HCT116 (cell line): ENCODE data around the gene EXOC4. TPM values are rescaled to one million over a fixed set of nuclear protein-coding genes. Genes with fewer than 3 reads are reported as not detected.

Experiments used
- ATAC-seq: fragments of 200-7000 bp; cut with Tn5 transposase; 2 replicates; pipeline ENCODE4 v1.9.1; 2020; ENCODE audit warnings: mild to moderate bottlenecking, moderate library complexity
- BruUV-seq: library from RNA; stranded (reverse); fragments of 400-500 nt; replicated peaks from 2 replicates; lab custom pipeline; 2021; lab: Mats Ljungman, UMichigan
- CTCF ChIA-PET: fragments of 300-600 bp; sonication (Branson Sonifier 250); formaldehyde crosslinking; loops from one replicate; lab custom pipeline; 2021; ENCODE audit warnings: antibody characterized with exemption; lab: Charles Lee
- POLR2A ChIA-PET: fragments of 300-600, 350-600 bp; sonication (Branson Sonifier 250); formaldehyde crosslinking; loops from one replicate; lab custom pipeline; 2021; ENCODE audit warnings: antibody characterized with exemption; lab: Charles Lee
- RAD21 ChIA-PET, 2 experiments: fragments of 300-600 bp; sonication (Branson Sonifier 250); formaldehyde crosslinking; loops; one replicate each; lab custom pipeline; 2023; ENCODE audit warnings: low total read pairs in 2 of 2; ENCODE audit not compliant: uncharacterized antibody in 2 of 2, unreplicated experiment in 2 of 2, low non-redundant PET in 1 of 2; lab: Charles Lee
- DNase-seq: peaks from one replicate; pipeline ENCODE4 v3.0.0-alpha.2; 2010; ENCODE audit warnings: low read depth, low spot score
- H2AFZ ChIP-seq: fragments of 200-600 bp; shearing (Covaris generic), sonication (generic); 2 replicates; pipeline ENCODE4 v1.6.1; 2017; ENCODE audit warnings: low read depth, mixed run types, mixed read lengths, antibody characterized with exemption, low read length; ENCODE audit not compliant: poor library complexity, severe bottlenecking
- H3K27ac ChIP-seq: 2 replicates; pipeline ENCODE4 v1.5.1; 2012; ENCODE audit warnings: low read depth, low read length
- H3K27me3 ChIP-seq: fragments of 200-600 bp; sonication (generic); 2 replicates; pipeline ENCODE4 v1.6.1; 2016; ENCODE audit warnings: mixed run types, low read length, mixed read lengths; ENCODE audit not compliant: insufficient read depth
- H3K36me3 ChIP-seq, 2 experiments: fragments of 200-500 bp in 1 of 2; fragments of 200-600 bp in 1 of 2; sonication (Bioruptor generic) in 1 of 2; sonication (generic) in 1 of 2; 2 replicates each; pipeline versions ENCODE4 v1.5.1 to v1.6.1; 2014 to 2016; ENCODE audit warnings: low read length in 2 of 2, inconsistent platforms in 1 of 2, mixed read lengths in 1 of 2, mixed run types in 1 of 2; ENCODE audit not compliant: insufficient read depth in 2 of 2, control insufficient read depth in 1 of 2
- H3K4me1 ChIP-seq, 2 experiments: fragments of 200-600 bp in 1 of 2; sonication (generic) in 1 of 2; 2 replicates each; pipeline versions ENCODE4 v1.5.1 to v1.6.1; 2012 to 2017; ENCODE audit warnings: low read length in 2 of 2, inconsistent platforms in 1 of 2, mild to moderate bottlenecking in 1 of 2, mixed read lengths in 1 of 2, mixed run types in 1 of 2, moderate library complexity in 1 of 2; ENCODE audit not compliant: insufficient read depth in 2 of 2, control insufficient read depth in 1 of 2
- H3K4me2 ChIP-seq: fragments of 200-600 bp; sonication (generic); 2 replicates; pipeline ENCODE4 v1.6.1; 2017; ENCODE audit warnings: mixed run types, low read length, mixed read lengths
- H3K4me3 ChIP-seq, 2 experiments: fragments of 200-600 bp in 1 of 2; sonication (generic) in 1 of 2; replicated peaks in 1 of 2; 2 replicates each; pipeline ENCODE4 v1.5.1; 2011 to 2016; ENCODE audit warnings: low read length in 2 of 2, control low read depth in 1 of 2, low read depth in 1 of 2, mild to moderate bottlenecking in 1 of 2, mixed read lengths in 1 of 2, mixed run types in 1 of 2
- H3K79me2 ChIP-seq: fragments of 200-600 bp; sonication (generic); 2 replicates; pipeline ENCODE4 v1.6.1; 2017; ENCODE audit warnings: mild to moderate bottlenecking, mixed run types, low read length, moderate library complexity, mixed read lengths; ENCODE audit not compliant: insufficient read depth
- H3K9ac ChIP-seq: fragments of 200-600 bp; sonication (generic); 2 replicates; pipeline ENCODE4 v1.6.1; 2016; ENCODE audit warnings: low read length, mixed read lengths
- H3K9me2 ChIP-seq: fragments of 200-600 bp; sonication (generic), shearing (Covaris generic); 2 replicates; pipeline ENCODE4 v1.6.1; 2017; ENCODE audit warnings: mixed run types, mild to moderate bottlenecking, moderate library complexity; ENCODE audit not compliant: insufficient read depth
- H3K9me3 ChIP-seq, 2 experiments: fragments of 200-500 bp in 1 of 2; fragments of 200-600 bp in 1 of 2; sonication (Bioruptor generic) in 1 of 2; sonication (generic) in 1 of 2; 2 replicates each; pipeline ENCODE4 v1.6.1; 2014 to 2017; ENCODE audit warnings: low read length in 2 of 2, mixed read lengths in 2 of 2, inconsistent platforms in 1 of 2, low read depth in 1 of 2, mild to moderate bottlenecking in 1 of 2, mixed run types in 1 of 2, moderate library complexity in 1 of 2; ENCODE audit not compliant: control insufficient read depth in 1 of 2, insufficient read depth in 1 of 2
- H4K20me1 ChIP-seq: fragments of 200-600 bp; sonication (generic), shearing (Covaris generic); 2 replicates; pipeline ENCODE4 v1.6.1; 2017; ENCODE audit warnings: mixed run types, mild to moderate bottlenecking, moderate library complexity; ENCODE audit not compliant: insufficient read depth
- CBX3 ChIP-seq: IDR thresholded peaks from 2 replicates; pipeline ENCODE4 v1.6.1; 2012; ENCODE audit warnings: low read depth
- CEBPB ChIP-seq: IDR thresholded peaks from 2 replicates; pipeline ENCODE4 v1.6.1; 2012; ENCODE audit warnings: low read depth
- EGR1 ChIP-seq: IDR thresholded peaks from 2 replicates; pipeline ENCODE4 v1.6.1; 2012; ENCODE audit warnings: low read depth
- ELF1 ChIP-seq: IDR thresholded peaks from 2 replicates; pipeline ENCODE4 v1.6.1; 2012; ENCODE audit warnings: low read depth, borderline replicate concordance
- EZH2phosphoT487 ChIP-seq: fragments of 200-600 bp; IDR thresholded peaks from 2 replicates; pipeline ENCODE4 v1.6.1; 2018; ENCODE audit warnings: antibody characterized with exemption, borderline replicate concordance
- JUND ChIP-seq: IDR thresholded peaks from 2 replicates; pipeline ENCODE4 v1.6.1; 2012
- MAX ChIP-seq: IDR thresholded peaks from 2 replicates; pipeline ENCODE4 v1.6.1; 2012
- POLR2A ChIP-seq: IDR thresholded peaks from 2 replicates; pipeline ENCODE4 v1.7.0; 2011; ENCODE audit warnings: borderline replicate concordance; ENCODE audit not compliant: insufficient read depth, insufficient read length; ENCODE audit errors: extremely low read depth
- POLR2AphosphoS5 ChIP-seq: IDR thresholded peaks from 2 replicates; pipeline ENCODE4 v1.6.1; 2011; ENCODE audit warnings: mild to moderate bottlenecking, low read depth, low read length, moderate library complexity
- RAD21 ChIP-seq: IDR thresholded peaks from 2 replicates; pipeline ENCODE4 v1.6.1; 2012; ENCODE audit warnings: low read depth, mild to moderate bottlenecking
- REST ChIP-seq: IDR thresholded peaks from 2 replicates; pipeline ENCODE4 v1.6.1; 2012; ENCODE audit warnings: low read depth
- SIN3A ChIP-seq: IDR thresholded peaks from 2 replicates; pipeline ENCODE4 v1.6.1; 2012; ENCODE audit warnings: low read depth
- SP1 ChIP-seq: IDR thresholded peaks from 2 replicates; pipeline ENCODE4 v1.6.1; 2012; ENCODE audit warnings: low read depth
- TCF7L2 ChIP-seq: IDR thresholded peaks from 2 replicates; pipeline ENCODE4 v1.7.0; 2011; ENCODE audit warnings: borderline replicate concordance, inconsistent platforms; ENCODE audit not compliant: insufficient read depth, insufficient read length; ENCODE audit errors: extremely low read depth
- YY1 ChIP-seq: IDR thresholded peaks from 2 replicates; pipeline ENCODE4 v1.6.1; 2011; ENCODE audit warnings: low read length, low read depth, moderate library complexity, mild to moderate bottlenecking; ENCODE audit not compliant: insufficient replicate concordance; ENCODE audit errors: extremely low read depth
- ZBTB33 ChIP-seq: IDR thresholded peaks from 2 replicates; pipeline ENCODE4 v1.6.1; 2011; ENCODE audit warnings: mild to moderate bottlenecking, low read length, moderate library complexity; ENCODE audit not compliant: insufficient replicate concordance; ENCODE audit errors: extremely low read depth
- ZNF274 ChIP-seq: fragments of 200-500 bp; sonication (Bioruptor generic); IDR thresholded peaks from 2 replicates; pipeline ENCODE4 v1.6.1; 2014; ENCODE audit warnings: mild to moderate bottlenecking, low read depth, low read length, inconsistent platforms
- intact Hi-C: fragments of 100-400 bp; cut with micrococcal nuclease; formaldehyde crosslinking; loops from 2 replicates; pipeline ENCODE4 v1.10.0; 2022
- total RNA-seq: library from RNA; stranded (reverse); gene quantifications from one replicate; pipeline ENCODE4 v1.2.1, GENCODE V29; 2021; ENCODE audit not compliant: unreplicated experiment

Gene EXOC4
- total RNA-seq, 1 experiment from 2014 or later = 40.3 TPM

DNA sequence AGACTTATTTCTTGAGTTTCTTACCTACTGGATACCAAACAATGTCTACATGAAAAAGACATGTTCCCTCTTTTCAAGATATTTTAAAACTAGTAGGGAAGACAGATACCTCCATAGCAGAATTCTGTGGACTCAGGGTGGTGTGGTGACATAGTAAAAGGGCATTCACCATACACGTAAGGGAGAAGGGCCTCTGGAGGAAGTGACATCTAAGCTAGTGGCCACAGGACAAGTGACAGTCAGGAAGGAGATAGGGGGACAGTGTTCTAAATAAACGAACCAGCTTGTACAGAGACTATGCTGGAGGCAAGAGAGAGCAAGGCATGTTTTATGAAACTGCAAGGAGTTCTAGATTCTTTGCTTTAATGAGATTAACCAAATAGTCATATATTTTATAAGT, 552.5 kb downstream of the EXOC4 start:
- DNase-seq = no peak
- no peak for ATAC-seq
- intact Hi-C loops = no loop called here
- ChIA-PET POLR2A (no interaction called here), RAD21 (no interaction called here), CTCF (no interaction called here)
- Histone ChIP-seq H2AFZ (no peak overlapping the region), H3K9me3 (no peaks in the 10 kb centered on the region), H3K27me3 (no peaks in the 10 kb centered on the region), H3K36me3 (no peaks in the 10 kb centered on the region), H3K4me3 (no peak overlapping the region), H3K9me2 (no peaks in the 10 kb centered on the region), H3K4me2 (no peak overlapping the region), H3K79me2 (no peaks in the 10 kb centered on the region), H3K4me1 (no peaks in the 10 kb centered on the region), H3K9ac (no peak overlapping the region), H4K20me1 (no peaks in the 10 kb centered on the region), H3K27ac (no peak overlapping the region)
- no TSS peak for BruUV-seq
- TF ChIP-seq ELF1 = no peak
- no peak for TF ChIP-seq TCF7L2
- TF ChIP-seq CEBPB = no peak
- TF ChIP-seq ZNF274 = no peak
- TF ChIP-seq EZH2phosphoT487 = no peak
- no peak for TF ChIP-seq YY1
- TF ChIP-seq SP1 = no peak
- no peak for TF ChIP-seq ZBTB33
- no peak for TF ChIP-seq REST
- no peak for TF ChIP-seq MAX
- no peak for TF ChIP-seq SIN3A
- no peak for TF ChIP-seq POLR2A
- TF ChIP-seq EGR1 = no peak
- TF ChIP-seq POLR2AphosphoS5 = no peak
- no peak for TF ChIP-seq RAD21
- no peak for TF ChIP-seq CBX3
- TF ChIP-seq JUND = no peak
